OCI-LY7 (cell line): ENCODE results near the gene NKPD1. TPM values are rescaled to one million over a fixed set of nuclear protein-coding genes. Genes with fewer than 3 reads are reported as not detected.

Experiments used
- BruUV-seq: library from RNA; stranded (reverse); fragments of 400-500 nt; replicated peaks from 2 replicates; lab custom pipeline; 2021; lab: Mats Ljungman, UMichigan
- CTCF ChIA-PET: fragments of 300-600 bp; sonication (Branson Sonifier 250); formaldehyde crosslinking; loops from one replicate; lab custom pipeline; 2022; ENCODE audit warnings: antibody characterized with exemption; ENCODE audit not compliant: unreplicated experiment; lab: Charles Lee
- POLR2A ChIA-PET: fragments of 300-600 bp; sonication (Branson Sonifier 250); formaldehyde crosslinking; loops from one replicate; lab custom pipeline; 2022; ENCODE audit warnings: antibody characterized with exemption; lab: Charles Lee
- DNase-seq: peaks from one replicate; pipeline ENCODE4 v3.0.0-alpha.2; 2015; ENCODE audit warnings: low spot score
- H2AFZ ChIP-seq: fragments of 200-600 bp; sonication (generic), shearing (Covaris generic); 2 replicates; pipeline ENCODE4 v1.6.1; 2014; ENCODE audit warnings: mild to moderate bottlenecking, antibody characterized with exemption, low read length, moderate library complexity
- H3K27ac ChIP-seq: fragments of 200-600 bp; sonication (generic); 2 replicates; pipeline ENCODE4 v1.5.1; 2014; ENCODE audit warnings: mixed run types, low read depth, mild to moderate bottlenecking, moderate library complexity, low read length, inconsistent platforms; ENCODE audit not compliant: poor library complexity, severe bottlenecking
- H3K36me3 ChIP-seq: fragments of 200-600 bp; sonication (generic); 2 replicates; pipeline ENCODE4 v1.6.1; 2014; ENCODE audit warnings: mild to moderate bottlenecking, antibody characterized with exemption, low read length, moderate library complexity, mixed read lengths; ENCODE audit not compliant: insufficient read depth
- H3K4me1 ChIP-seq: fragments of 200-600 bp; sonication (generic); 2 replicates; pipeline ENCODE4 v1.5.1; 2014; ENCODE audit warnings: mild to moderate bottlenecking, low read length; ENCODE audit not compliant: insufficient read depth, poor library complexity, severe bottlenecking
- H3K4me2 ChIP-seq: fragments of 200-600 bp; sonication (generic); 2 replicates; pipeline ENCODE4 v1.6.1; 2014; ENCODE audit warnings: mild to moderate bottlenecking, low read length
- H3K4me3 ChIP-seq: fragments of 200-600 bp; sonication (generic); 2 replicates; pipeline ENCODE4 v1.5.1; 2014; ENCODE audit warnings: mild to moderate bottlenecking, low read depth, low read length; ENCODE audit not compliant: poor library complexity, severe bottlenecking
- H3K79me2 ChIP-seq: fragments of 200-600 bp; sonication (generic); 2 replicates; pipeline ENCODE4 v1.6.1; 2016; ENCODE audit warnings: low read depth, mild to moderate bottlenecking, low read length, moderate library complexity, mixed read lengths; ENCODE audit not compliant: insufficient read depth
- H3K9me2 ChIP-seq: fragments of 200-600 bp; sonication (generic); 2 replicates; pipeline ENCODE4 v1.6.1; 2016; ENCODE audit warnings: mild to moderate bottlenecking, low read length, mixed read lengths; ENCODE audit not compliant: insufficient read depth
- H3K9me3 ChIP-seq: fragments of 200-600 bp; sonication (generic); 2 replicates; pipeline ENCODE4 v1.6.1; 2014; ENCODE audit warnings: mild to moderate bottlenecking, mixed run types, low read length, mixed read lengths
- H4K20me1 ChIP-seq: fragments of 200-600 bp; sonication (generic); 2 replicates; pipeline ENCODE4 v1.6.1; 2014; ENCODE audit warnings: mild to moderate bottlenecking, antibody characterized with exemption, low read length, moderate library complexity, mixed read lengths; ENCODE audit not compliant: insufficient read depth
- CTCF ChIP-seq: fragments of 200-600 bp; sonication (generic); conservative IDR thresholded peaks from 2 replicates; pipeline ENCODE4 v1.5.1; 2014; ENCODE audit warnings: mild to moderate bottlenecking, antibody characterized with exemption, low read length, moderate library complexity, mixed read lengths
- EZH2phosphoT487 ChIP-seq: fragments of 200-600 bp; sonication (generic); IDR thresholded peaks from 2 replicates; pipeline ENCODE4 v1.6.1; 2018; ENCODE audit warnings: low read depth, borderline replicate concordance, mild to moderate bottlenecking, mixed run types, antibody characterized with exemption, low read length, moderate library complexity, mixed read lengths
- intact Hi-C: fragments of 100-400 bp; cut with micrococcal nuclease; formaldehyde crosslinking; loops from one replicate; pipeline ENCODE4 v1.10.0; 2022; ENCODE audit not compliant: unreplicated experiment
- total RNA-seq, 2 experiments: library from RNA; depleted of rRNA in 1 of 2; stranded (reverse); fragments of >200 nt in 1 of 2; shearing (Covaris generic) in 1 of 2; gene quantifications; 2 replicates each; pipeline ENCODE4 v1.2.3, GENCODE V29; 2014 to 2022

NKPD1 gene
- total RNA-seq, 2 experiments from 2014 or later, result 0.50 to 1.0 TPM

GRCh38 chr19:45175515-45176345 lies 14.9 kb upstream of the NKPD1 start:
- Histone ChIP-seq H4K20me1 (no peaks in the 10 kb centered on the region), H3K4me2 (no peak overlapping the region), H2AFZ (no peak overlapping the region), H3K27ac (no peak overlapping the region), H3K4me3 (no peak overlapping the region), H3K36me3 (0 out of 2 replicates have a peak, but pooled peaks cover 2% of the 10 kb centered on the region), H3K9me2 (no peaks in the 10 kb centered on the region), H3K79me2 (peaks cover 23% of the 10 kb centered on the region), H3K9me3 (no peaks in the 10 kb centered on the region), H3K4me1 (peaks cover 33% of the 10 kb centered on the region)
- POLR2A ChIA-PET, result interaction anchor here (0.7 kb wide), 1 partner anchor 30 kb away, joined by 3 read pairs; no protein-coding TSS in a partner anchor
- CTCF ChIA-PET, result no interaction called here
- intact Hi-C loops, result loop anchor here (5.0 kb wide), 1 partner anchor 83 kb away; the partner anchor contains the start of gene PPP1R37
- TF ChIP-seq EZH2phosphoT487 (no peak), CTCF (no peak)
- no TSS peak for BruUV-seq
- DNase-seq, result no peak

GRCh38 chr19:45173816-45174215 lies 13.0 kb upstream of the NKPD1 start:
- H3K27ac ChIP-seq, result no peak overlapping the region
- DNase-seq, result no peak
- H3K4me3 ChIP-seq, result no peak overlapping the region
- H3K9me2 ChIP-seq, result no peaks in the 10 kb centered on the region
- intact Hi-C loops, result no loop called here
- no peaks in the 10 kb centered on the region for H3K36me3 ChIP-seq
- no peaks in the 10 kb centered on the region for H3K9me3 ChIP-seq
- H3K4me1 ChIP-seq, result peaks cover 22% of the 10 kb centered on the region
- H4K20me1 ChIP-seq, result no peaks in the 10 kb centered on the region
- ChIA-PET POLR2A (no interaction called here), CTCF (no interaction called here)
- TF ChIP-seq CTCF (no peak), EZH2phosphoT487 (no peak)
- H3K4me2 ChIP-seq, result no peak overlapping the region
- peaks cover 6% of the 10 kb centered on the region; the same call in 1 of the 2 replicates for H3K79me2 ChIP-seq
- no TSS peak for BruUV-seq
- H2AFZ ChIP-seq, result no peak overlapping the region

GRCh38 chr19:45172611-45173208 lies 11.9 kb upstream of the NKPD1 start:
- no TSS peak for BruUV-seq
- no peak overlapping the region for H3K27ac ChIP-seq
- TF ChIP-seq CTCF, result no peak
- TF ChIP-seq EZH2phosphoT487, result no peak

More at GRCh38 chr19:45172611-45173208, 11.9 kb upstream of the NKPD1 start:
- H3K9me3 ChIP-seq, result no peaks in the 10 kb centered on the region
- H2AFZ ChIP-seq, result no peak overlapping the region
- H4K20me1 ChIP-seq, result no peaks in the 10 kb centered on the region
- no peaks in the 10 kb centered on the region for H3K36me3 ChIP-seq
- no peak for DNase-seq
- no peak overlapping the region for H3K4me3 ChIP-seq
- H3K4me2 ChIP-seq, result 0 out of 2 replicates have a peak overlapping the region, but pooled peaks have one; percentile 34
- CTCF ChIA-PET, result no interaction called here
- peaks cover 6% of the 10 kb centered on the region; the same call in 1 of the 2 replicates for H3K79me2 ChIP-seq
- peaks cover 22% of the 10 kb centered on the region for H3K4me1 ChIP-seq
- intact Hi-C loops, result no loop called here
- no peaks in the 10 kb centered on the region for H3K9me2 ChIP-seq
- POLR2A ChIA-PET, result no interaction called here
